Measurements from ENCODE around the gene RRAS2.
A peak's percentile ranks its signal among the peaks of the same experiment; 100 is the strongest.
"Not testable (repeated sequence)": the region's sequence is repeated elsewhere in the genome, so short reads cannot be mapped to it uniquely, and the experiment has no call there.

The RRAS2 gene

GRCh38 chr11:14308897-14309387, 50.0 kb downstream of the RRAS2 start:
- no peak for DNase-seq (ENCODE audit: low spot score)
- no peak for FAIRE-seq

- DNase-seq (ENCODE audit: low spot score) (peak; percentile 18), FAIRE-seq (no peak)
These were observed 50.7 kb downstream of the RRAS2 start for GRCh38 chr11:14308114-14308896.

- FAIRE-seq (no peak), DNase-seq (ENCODE audit: low spot score) (peak; percentile 6)
These were observed 52.5 kb downstream of the RRAS2 start for GRCh38 chr11:14306481-14306880.

GRCh38 chr11:14305649-14306048, 53.3 kb downstream of the RRAS2 start:
- DNase-seq (ENCODE audit: low spot score), result no peak
- no peak for FAIRE-seq

- FAIRE-seq (no peak), DNase-seq (ENCODE audit: low spot score) (no peak)
These were observed 54.4 kb downstream of the RRAS2 start for GRCh38 chr11:14304601-14305000.

- no peak for FAIRE-seq
- peak; percentile 61 for DNase-seq (ENCODE audit: low spot score)
These were observed 58.2 kb downstream of the RRAS2 start for GRCh38 chr11:14300661-14301304.

GRCh38 chr11:14299921-14300320, 59.1 kb downstream of the RRAS2 start:
- no peak for FAIRE-seq
- DNase-seq (ENCODE audit: low spot score), result no peak

GRCh38 chr11:14290422-14290821, 68.6 kb downstream of the RRAS2 start:
- DNase-seq (ENCODE audit: low spot score), result no peak
- no peak for FAIRE-seq

- no peak for DNase-seq (ENCODE audit: low spot score)
- no peak for FAIRE-seq
These were observed 70.6 kb downstream of the RRAS2 start for GRCh38 chr11:14288189-14288935.

- not testable (repeated sequence) for DNase-seq (ENCODE audit: low spot score); FAIRE-seq
These were observed 80.1 kb downstream of the RRAS2 start for GRCh38 chr11:14278869-14279268.

GRCh38 chr11:14275076-14275475, 83.9 kb downstream of the RRAS2 start:
- FAIRE-seq (no peak), DNase-seq (ENCODE audit: low spot score) (no peak)

GRCh38 chr11:14273895-14274294, 85.1 kb downstream of the RRAS2 start:
- FAIRE-seq, result no peak

GRCh38 chr11:14270690-14271542, 88.1 kb downstream of the RRAS2 start:
- no peak for FAIRE-seq

More at GRCh38 chr11:14273895-14274294, 85.1 kb downstream of the RRAS2 start:
- DNase-seq (ENCODE audit: low spot score), result no peak

GRCh38 chr11:14269692-14270573, 89.0 kb downstream of the RRAS2 start:
- DNase-seq (ENCODE audit: low spot score) (no peak), FAIRE-seq (no peak)

More at GRCh38 chr11:14270690-14271542, 88.1 kb downstream of the RRAS2 start:
- DNase-seq (ENCODE audit: low spot score), result no peak

GRCh38 chr11:14267861-14268635, 90.9 kb downstream of the RRAS2 start:
- DNase-seq (ENCODE audit: low spot score), result no peak
- FAIRE-seq, result no peak

- no peak for DNase-seq (ENCODE audit: low spot score)
- no peak for FAIRE-seq
These were observed 92.4 kb downstream of the RRAS2 start for GRCh38 chr11:14266622-14267021.

GRCh38 chr11:14264966-14265365, 94.0 kb downstream of the RRAS2 start:
- DNase-seq (ENCODE audit: low spot score) (no peak), FAIRE-seq (no peak)

- FAIRE-seq (no peak), DNase-seq (ENCODE audit: low spot score) (no peak)
These were observed 96.6 kb downstream of the RRAS2 start for GRCh38 chr11:14262271-14262846.

- DNase-seq (ENCODE audit: low spot score) (no peak), FAIRE-seq (no peak)
These were observed 97.9 kb downstream of the RRAS2 start for GRCh38 chr11:14261066-14261465.

Measured in urothelium cell line (cell line).